HepG2 (cell line): ENCODE data around the gene UCMA. TPM values are rescaled to one million over a fixed set of nuclear protein-coding genes. Genes with fewer than 3 reads are reported as not detected.

Experiments used
- CBFB ChIP-seq: sonication (generic); formaldehyde crosslinking; IDR thresholded peaks from 2 replicates; pipeline ENCODE4 v1.4.0; 2020; ENCODE audit warnings: missing genetic modification reagents
- CBX5 ChIP-seq: sonication (generic); formaldehyde crosslinking; IDR thresholded peaks from 2 replicates; pipeline ENCODE4 v1.4.0; 2020; ENCODE audit warnings: missing genetic modification reagents, borderline replicate concordance
- CEBPZ ChIP-seq: IDR thresholded peaks from 2 replicates; pipeline ENCODE4 v1.6.1; 2012; ENCODE audit warnings: low read length, improper control_type of control experiment
- CTCF ChIP-seq: sonication (generic); formaldehyde crosslinking; IDR thresholded peaks from 2 replicates; pipeline ENCODE4 v1.5.0; 2020; ENCODE audit warnings: mild to moderate bottlenecking, missing genetic modification reagents, moderate library complexity
- ISL2 ChIP-seq: sonication (generic); formaldehyde crosslinking; IDR thresholded peaks from 2 replicates; pipeline ENCODE4 v1.5.0; 2020; ENCODE audit warnings: missing genetic modification reagents
- KDM6A ChIP-seq: IDR thresholded peaks from 2 replicates; pipeline ENCODE4 v1.6.1; 2016; ENCODE audit warnings: low read depth
- NBN ChIP-seq: fragments of 450-650 bp; conservative IDR thresholded peaks from 2 replicates; pipeline ENCODE4 v1.6.1; 2017
- NFE2L1 ChIP-seq: sonication (generic); formaldehyde crosslinking; IDR thresholded peaks from 2 replicates; pipeline ENCODE4 v1.4.0; 2020; ENCODE audit warnings: missing genetic modification reagents, mild to moderate bottlenecking, borderline replicate concordance
- RCOR2 ChIP-seq: IDR thresholded peaks from 2 replicates; pipeline ENCODE4 v1.6.1; 2016; ENCODE audit warnings: missing biosample characterization, missing genetic modification reagents
- SATB2 ChIP-seq: sonication (generic); formaldehyde crosslinking; IDR thresholded peaks from 2 replicates; pipeline ENCODE4 v1.5.0; 2020; ENCODE audit warnings: missing genetic modification reagents
- SCMH1 ChIP-seq: sonication (generic); formaldehyde crosslinking; IDR thresholded peaks from 2 replicates; pipeline ENCODE4 v1.9.0; 2021; ENCODE audit warnings: missing genetic modification reagents, mild to moderate bottlenecking, borderline replicate concordance
- ZBTB1 ChIP-seq: sonication (generic); formaldehyde crosslinking; IDR thresholded peaks from 2 replicates; pipeline ENCODE4 v1.4.0; 2020; ENCODE audit warnings: missing genetic modification reagents, borderline replicate concordance
- ZFP36 ChIP-seq: fragments of 150-350 bp; IDR thresholded peaks from 2 replicates; pipeline ENCODE4 v1.6.1; 2018; ENCODE audit warnings: borderline replicate concordance, low read length, low read depth; ENCODE audit not compliant: partially characterized antibody
- ZNF138 ChIP-seq: sonication (generic); formaldehyde crosslinking; IDR thresholded peaks from 2 replicates; pipeline ENCODE4 v1.5.0; 2020; ENCODE audit warnings: mild to moderate bottlenecking, low read depth, missing genetic modification reagents
- ZNF431 ChIP-seq: sonication (generic); formaldehyde crosslinking; IDR thresholded peaks from 2 replicates; pipeline ENCODE4 v1.9.0; 2022; ENCODE audit warnings: missing genetic modification reagents, low read depth, mild to moderate bottlenecking, borderline replicate concordance
- ZNF512 ChIP-seq: sonication (generic); formaldehyde crosslinking; IDR thresholded peaks from 2 replicates; pipeline ENCODE4 v1.4.0; 2020; ENCODE audit warnings: mild to moderate bottlenecking, missing genetic modification reagents
- polyA plus RNA-seq, 8 experiments: library from polyadenylated mRNA; depleted of rRNA in 3 of 8; stranded (reverse) in 7 of 8; unstranded in 1 of 8; fragments of >200 nt; fragmentation: Illumina TruSeq in 4 of 8; extraction: Trizol in 4 of 8; gene quantifications; 2 replicates each; pipeline versions ENCODE4 v1.2.1 to v1.2.3, GENCODE V29; 2011 to 2016; ENCODE audit warnings: low read depth in 4 of 8, missing spikeins in 1 of 8, mixed read lengths in 1 of 8; ENCODE audit not compliant: insufficient read depth in 1 of 8
- total RNA-seq, 5 experiments: library from RNA; depleted of rRNA; stranded (reverse); fragments of >200 nt; fragmentation: Illumina TruSeq; extraction: Trizol; gene quantifications; 2 replicates each; pipeline ENCODE4 v1.2.3, GENCODE V29; 2016; ENCODE audit warnings: low read depth in 1 of 5
- TF ChIP-seq, protein P1 (sequence below): sonication (generic); formaldehyde crosslinking; IDR thresholded peaks from 2 replicates; pipeline ENCODE4 v1.4.0; 2020; ENCODE audit warnings: missing genetic modification reagents, borderline replicate concordance

The UCMA gene
- total and polyA plus RNA-seq, 2 of the 13 experiments (the other 11 are each of a cell fraction or from before 2014, with no cell fraction given) = not detected

DNA sequence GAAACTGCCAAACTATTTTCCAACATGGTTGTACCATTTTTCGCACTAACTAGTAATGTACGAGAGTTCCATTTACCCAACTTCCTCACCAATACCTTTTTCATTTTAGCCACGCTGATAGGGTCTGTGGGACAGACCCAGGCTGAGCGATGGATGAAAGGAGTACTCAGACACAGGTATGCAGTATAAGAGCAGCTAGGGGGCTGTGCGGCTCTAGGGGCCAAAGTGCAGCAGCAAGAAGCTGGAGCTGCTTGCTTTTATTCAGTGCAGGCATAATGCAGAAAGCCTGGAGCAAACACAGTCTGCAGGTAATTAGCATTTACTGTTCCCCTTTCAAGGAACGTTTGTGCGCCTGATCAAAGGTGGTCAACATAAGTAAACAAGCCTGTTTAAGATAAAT lies 21.0 kb downstream of the UCMA start (continued):
- no peak for TF ChIP-seq ZNF431 (CRISPR knock-in tag)
- TF ChIP-seq NFE2L1 (CRISPR knock-in tag) = no peak
- no peak for TF ChIP-seq RCOR2 (CRISPR knock-in tag)
- no peak for TF ChIP-seq KDM6A (CRISPR knock-in tag)
- no peak for TF ChIP-seq CBX5 (CRISPR knock-in tag)
- TF ChIP-seq CTCF (CRISPR knock-in tag) = peak; percentile 19; the same call in 1 of the 2 replicates
- no peak for TF ChIP-seq ZNF138 (CRISPR knock-in tag)
- TF ChIP-seq, protein P1, sequence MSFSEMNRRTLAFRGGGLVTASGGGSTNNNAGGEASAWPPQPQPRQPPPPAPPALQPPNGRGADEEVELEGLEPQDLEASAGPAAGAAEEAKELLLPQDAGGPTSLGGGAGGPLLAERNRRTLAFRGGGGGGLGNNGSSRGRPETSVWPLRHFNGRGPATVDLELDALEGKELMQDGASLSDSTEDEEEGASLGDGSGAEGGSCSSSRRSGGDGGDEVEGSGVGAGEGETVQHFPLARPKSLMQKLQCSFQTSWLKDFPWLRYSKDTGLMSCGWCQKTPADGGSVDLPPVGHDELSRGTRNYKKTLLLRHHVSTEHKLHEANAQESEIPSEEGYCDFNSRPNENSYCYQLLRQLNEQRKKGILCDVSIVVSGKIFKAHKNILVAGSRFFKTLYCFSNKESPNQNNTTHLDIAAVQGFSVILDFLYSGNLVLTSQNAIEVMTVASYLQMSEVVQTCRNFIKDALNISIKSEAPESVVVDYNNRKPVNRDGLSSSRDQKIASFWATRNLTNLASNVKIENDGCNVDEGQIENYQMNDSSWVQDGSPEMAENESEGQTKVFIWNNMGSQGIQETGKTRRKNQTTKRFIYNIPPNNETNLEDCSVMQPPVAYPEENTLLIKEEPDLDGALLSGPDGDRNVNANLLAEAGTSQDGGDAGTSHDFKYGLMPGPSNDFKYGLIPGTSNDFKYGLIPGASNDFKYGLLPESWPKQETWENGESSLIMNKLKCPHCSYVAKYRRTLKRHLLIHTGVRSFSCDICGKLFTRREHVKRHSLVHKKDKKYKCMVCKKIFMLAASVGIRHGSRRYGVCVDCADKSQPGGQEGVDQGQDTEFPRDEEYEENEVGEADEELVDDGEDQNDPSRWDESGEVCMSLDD (CRISPR knock-in tag) = no peak
- no peak for TF ChIP-seq ZBTB1
- no peak for TF ChIP-seq ZFP36
- TF ChIP-seq SCMH1 (CRISPR knock-in tag) = no peak
- TF ChIP-seq CBFB (CRISPR knock-in tag) = no peak
- TF ChIP-seq NBN = no peak
- TF ChIP-seq ISL2 (CRISPR knock-in tag) = no peak
- no peak for TF ChIP-seq ZNF512 (CRISPR knock-in tag)
- peak; percentile 50; the same call in 1 of the 2 replicates for TF ChIP-seq CEBPZ
- TF ChIP-seq SATB2 (CRISPR knock-in tag) = no peak
